Esophagus muscularis mucosa (tissue), 4 donors: ENCODE data around the gene PGAM5. TPM values are rescaled to one million over a fixed set of nuclear protein-coding genes. Genes with fewer than 3 reads are reported as not detected.

Experiments used
- DNase-seq: peaks from one replicate; pipeline ENCODE4 v3.0.0-alpha.2; 2017; ENCODE audit errors: extremely low spot score
- H3K27ac ChIP-seq, 4 donors: fragments of 200-600 bp; sonication (generic); replicated peaks in 1 of 4; 1 replicate in 3 of 4; 2 replicates in 1 of 4; pipeline ENCODE4 v1.5.1; 2016 to 2019; ENCODE audit warnings: mild to moderate bottlenecking in 1 of 4
- H3K27me3 ChIP-seq, 4 donors: fragments of 200-600 bp; sonication (generic); one replicate each; pipeline versions ENCODE4 v1.5.1 to v1.6.0; 2016 to 2019
- H3K36me3 ChIP-seq, 4 donors: fragments of 200-600 bp; sonication (generic); one replicate each; pipeline ENCODE4 v1.5.1; 2016 to 2019
- H3K4me1 ChIP-seq, 4 donors: fragments of 200-600 bp; sonication (generic); one replicate each; pipeline ENCODE4 v1.5.1; 2016 to 2019
- H3K4me3 ChIP-seq, 4 donors: fragments of 200-600 bp; sonication (generic); 1 replicate in 2 of 4; 2 replicates in 2 of 4; pipeline ENCODE4 v1.5.1; 2016 to 2019; ENCODE audit warnings: mild to moderate bottlenecking in 4 of 4, moderate library complexity in 1 of 4
- H3K9me3 ChIP-seq, 4 donors: fragments of 200-600 bp; sonication (generic); 1 replicate in 3 of 4; 2 replicates in 1 of 4; pipeline ENCODE4 v1.5.1; 2016 to 2019
- EP300 ChIP-seq: sonication (generic); formaldehyde crosslinking; IDR thresholded peaks from one replicate; pipeline ENCODE4 v1.6.1; 2017; ENCODE audit warnings: antibody characterized with exemption
- POLR2A ChIP-seq: fragments of 450-650 bp; IDR thresholded peaks from one replicate; pipeline ENCODE4 v1.6.1; 2017; ENCODE audit warnings: antibody characterized with exemption, moderate library complexity, mild to moderate bottlenecking, low read depth
- POLR2AphosphoS5 ChIP-seq, 2 donors: sonication (generic); formaldehyde crosslinking; IDR thresholded peaks; one replicate each; pipeline ENCODE4 v1.6.1; 2017; ENCODE audit warnings: antibody characterized with exemption in 2 of 2
- WGBS: methylation state at CpG from one replicate; pipeline ENCODE4 v1.1.5; 2018; 5-methylcytosine and 5-hydroxymethylcytosine counted together
- intact Hi-C: fragments of 100-400 bp; cut with DNase I; formaldehyde crosslinking; loops from one replicate; pipeline ENCODE4 v1.15.1; 2023
- total RNA-seq, 4 donors: library from RNA; depleted of rRNA; stranded (reverse); fragments of >200 nt; gene quantifications; one replicate each; pipeline versions ENCODE4 v1.1.0 to v1.2.1, GENCODE V29; 2016
- TF ChIP-seq, protein P1 (sequence below), 3 experiments: fragments of 200-600 bp in 2 of 3; fragments of 450-650 bp in 1 of 3; sonication (generic) in 2 of 3; IDR thresholded peaks; one replicate each; pipeline ENCODE4 v1.5.1; 2017 to 2019; ENCODE audit warnings: antibody characterized with exemption in 3 of 3, mild to moderate bottlenecking in 2 of 3, moderate library complexity in 1 of 3

Gene PGAM5
- total RNA-seq, 4 donors from 2014 or later, result 19.9 to 37.0 (median 26.9) TPM

DNA sequence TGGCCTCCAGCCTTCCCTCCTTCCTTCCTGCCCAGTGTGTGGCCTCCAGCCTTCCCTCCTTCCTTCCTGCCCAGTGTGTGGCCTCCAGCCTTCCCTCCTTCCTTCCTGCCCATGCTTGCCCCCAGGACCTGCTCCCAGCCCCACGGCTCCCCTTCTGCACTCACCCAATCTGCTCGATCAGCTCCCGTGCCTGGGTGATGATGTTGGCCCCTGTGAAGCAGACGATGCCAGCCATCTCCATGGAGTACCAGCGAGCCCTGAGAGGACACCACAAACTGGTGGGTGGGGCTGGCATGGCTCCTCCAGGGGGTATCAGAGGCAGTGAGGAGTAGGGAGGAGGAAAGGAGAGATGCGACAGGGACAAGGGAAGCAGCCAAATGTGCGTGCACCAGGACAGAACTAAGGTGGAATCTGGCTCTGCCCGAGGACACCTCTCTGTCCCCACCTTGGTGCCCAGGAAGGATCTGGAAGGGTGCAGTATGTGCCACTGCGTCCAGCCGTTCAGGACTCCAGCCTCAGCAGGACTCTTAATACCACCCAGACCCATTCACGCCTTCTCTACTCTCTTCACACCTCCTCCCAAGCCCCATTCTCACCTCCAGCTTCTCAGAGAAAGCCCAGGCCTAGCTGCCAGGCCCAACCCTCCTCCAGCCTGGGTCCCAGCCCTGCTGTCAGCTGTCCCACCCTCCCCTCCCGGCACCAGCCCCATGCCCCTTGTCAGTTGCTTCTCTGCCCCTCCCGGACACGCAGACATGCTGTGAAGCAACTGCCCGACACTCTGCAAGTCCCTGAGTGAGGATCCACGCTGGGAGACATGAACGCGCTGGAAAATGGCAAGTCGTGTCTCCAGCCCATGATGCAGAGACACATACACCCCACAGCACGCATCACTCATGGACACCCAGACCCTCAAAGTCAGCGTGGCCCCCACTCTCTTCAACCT lies 46.2 kb upstream of the PGAM5 start:
- WGBS, result 83% methylated on average over 20 of the region's 21 CpGs
- H3K36me3 ChIP-seq, result peaks cover 76 to 100% (median 99%) of the 10 kb centered on the region in 4 donors
- no peak for DNase-seq

DNA sequence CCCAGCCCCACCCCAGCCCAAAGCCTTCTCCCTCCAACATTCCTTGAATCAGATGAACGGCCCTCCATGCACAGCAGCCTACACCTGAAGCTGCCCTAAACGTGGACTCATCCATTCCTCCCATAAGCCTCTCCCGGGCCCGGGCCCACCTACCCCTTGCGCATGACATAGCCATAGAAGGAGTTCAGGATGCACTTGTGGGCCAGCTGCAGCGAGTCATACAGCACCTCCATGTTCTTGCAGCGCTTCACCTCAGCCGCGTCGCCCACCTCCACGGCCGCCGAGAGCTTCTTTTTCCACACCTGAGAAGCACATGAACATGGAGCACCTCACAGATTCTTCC lies 45.5 kb upstream of the PGAM5 start:
- intact Hi-C loops, result no loop called here
- Histone ChIP-seq H3K27me3 (no peaks in the 10 kb centered on the region), H3K4me1 (no peaks in the 10 kb centered on the region), H3K9me3 (no peaks in the 10 kb centered on the region), H3K4me3 (no peak overlapping the region), H3K27ac (no peak overlapping the region), H3K36me3 (peaks cover 78 to 100% (median 98%) of the 10 kb centered on the region in 4 donors)
- DNase-seq, result no peak
- TF ChIP-seq POLR2AphosphoS5 (IDR thresholded peaks at IDR 0.05) (no peak), EP300 (no peak), POLR2A (no peak)
- TF ChIP-seq, protein P1, sequence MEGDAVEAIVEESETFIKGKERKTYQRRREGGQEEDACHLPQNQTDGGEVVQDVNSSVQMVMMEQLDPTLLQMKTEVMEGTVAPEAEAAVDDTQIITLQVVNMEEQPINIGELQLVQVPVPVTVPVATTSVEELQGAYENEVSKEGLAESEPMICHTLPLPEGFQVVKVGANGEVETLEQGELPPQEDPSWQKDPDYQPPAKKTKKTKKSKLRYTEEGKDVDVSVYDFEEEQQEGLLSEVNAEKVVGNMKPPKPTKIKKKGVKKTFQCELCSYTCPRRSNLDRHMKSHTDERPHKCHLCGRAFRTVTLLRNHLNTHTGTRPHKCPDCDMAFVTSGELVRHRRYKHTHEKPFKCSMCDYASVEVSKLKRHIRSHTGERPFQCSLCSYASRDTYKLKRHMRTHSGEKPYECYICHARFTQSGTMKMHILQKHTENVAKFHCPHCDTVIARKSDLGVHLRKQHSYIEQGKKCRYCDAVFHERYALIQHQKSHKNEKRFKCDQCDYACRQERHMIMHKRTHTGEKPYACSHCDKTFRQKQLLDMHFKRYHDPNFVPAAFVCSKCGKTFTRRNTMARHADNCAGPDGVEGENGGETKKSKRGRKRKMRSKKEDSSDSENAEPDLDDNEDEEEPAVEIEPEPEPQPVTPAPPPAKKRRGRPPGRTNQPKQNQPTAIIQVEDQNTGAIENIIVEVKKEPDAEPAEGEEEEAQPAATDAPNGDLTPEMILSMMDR (IDR thresholded peaks at IDR 0.05), result no peak
- WGBS, result 95% methylated on average over 13 of the region's 13 CpGs

More for the DNA sequence above, 46.2 kb upstream of the PGAM5 start:
- no peaks in the 10 kb centered on the region for H3K4me1 ChIP-seq
- H3K9me3 ChIP-seq, result no peaks in the 10 kb centered on the region
- intact Hi-C loops, result no loop called here
- TF ChIP-seq EP300 (no peak), POLR2A (no peak), POLR2AphosphoS5 (IDR thresholded peaks at IDR 0.05) (no peak)
- TF ChIP-seq, protein P1 (IDR thresholded peaks at IDR 0.05), result no peak
- H3K4me3 ChIP-seq, result no peak overlapping the region
- no peak overlapping the region for H3K27ac ChIP-seq
- H3K27me3 ChIP-seq, result no peaks in the 10 kb centered on the region

DNA sequence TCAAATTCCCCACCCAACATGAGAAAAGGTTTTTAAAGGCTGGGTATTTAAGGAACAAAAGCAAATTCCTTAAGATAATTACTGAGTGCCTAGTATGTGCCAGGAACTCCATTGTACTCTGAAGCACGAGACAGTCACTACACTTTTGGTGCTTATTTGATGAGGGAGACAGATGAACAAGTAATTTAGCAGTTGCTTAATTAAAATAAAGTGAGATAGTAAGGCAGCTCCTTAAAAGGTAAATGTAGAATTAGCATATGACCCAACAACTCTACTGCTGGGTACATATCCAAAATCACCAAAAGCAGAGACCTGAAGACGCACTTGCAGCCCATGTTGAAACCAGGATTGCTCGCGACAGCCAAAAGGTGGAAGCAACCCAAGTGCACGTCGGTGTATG lies 44.8 kb upstream of the PGAM5 start:
- no peaks in the 10 kb centered on the region for H3K4me1 ChIP-seq
- no peak for DNase-seq
- H3K36me3 ChIP-seq, result peaks cover 76 to 100% (median 97%) of the 10 kb centered on the region in 4 donors
- no peaks in the 10 kb centered on the region for H3K9me3 ChIP-seq
- TF ChIP-seq EP300 (no peak), POLR2AphosphoS5 (IDR thresholded peaks at IDR 0.05) (no peak), POLR2A (no peak)
- TF ChIP-seq, protein P1 (IDR thresholded peaks at IDR 0.05), result no peak
- WGBS, result 96% methylated on average over 6 of the region's 6 CpGs
- intact Hi-C loops, result no loop called here
- no peak overlapping the region for H3K27ac ChIP-seq
- H3K4me3 ChIP-seq, result no peak overlapping the region
- no peaks in the 10 kb centered on the region for H3K27me3 ChIP-seq

DNA sequence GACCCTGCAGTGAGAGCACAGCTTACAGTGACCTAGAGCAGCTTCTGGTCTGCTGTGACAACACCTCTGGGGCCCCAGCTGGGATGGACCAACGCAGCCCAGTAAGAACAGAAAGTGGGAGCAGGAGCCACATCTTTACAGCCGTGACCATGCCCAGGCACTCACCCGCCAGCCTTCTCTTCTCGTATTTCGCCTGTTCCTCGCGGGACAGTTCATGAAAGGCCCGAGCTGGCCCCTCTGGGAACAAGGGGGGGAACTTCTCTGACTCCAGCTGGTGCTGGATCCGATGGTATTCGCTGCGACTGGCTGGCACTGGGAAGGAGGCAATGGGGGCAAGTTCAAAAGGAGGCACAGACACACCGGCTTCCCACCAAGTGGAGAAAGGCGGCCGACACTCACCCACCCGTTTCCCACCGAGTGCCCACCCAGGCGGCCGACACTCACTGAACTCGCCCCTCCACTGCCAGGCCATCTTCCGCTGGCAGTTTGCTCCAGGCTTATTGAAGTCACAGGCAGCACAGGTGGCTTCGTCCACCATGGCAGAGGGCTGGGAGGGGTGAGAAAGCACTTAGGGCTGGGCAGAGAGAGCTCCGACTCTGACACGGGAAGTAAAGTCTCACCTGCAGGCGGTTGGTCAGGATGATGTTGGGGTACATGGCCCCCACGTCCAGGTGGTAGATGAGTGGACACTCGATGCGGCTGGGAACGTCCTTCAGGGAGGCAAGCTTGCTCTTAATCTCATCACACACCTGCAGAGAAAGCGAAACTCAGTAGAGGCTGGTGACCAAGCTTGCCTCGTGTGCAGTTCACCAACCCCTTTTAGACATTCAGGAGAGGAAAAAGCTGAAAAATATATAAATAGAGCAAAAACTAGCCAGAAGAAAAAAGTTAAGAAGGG lies 42.2 kb upstream of the PGAM5 start:
- DNase-seq, result no peak
- H3K9me3 ChIP-seq, result no peaks in the 10 kb centered on the region
- H3K4me3 ChIP-seq, result no peak overlapping the region
- intact Hi-C loops, result no loop called here
- H3K4me1 ChIP-seq, result no peaks in the 10 kb centered on the region
- H3K27ac ChIP-seq, result no peak overlapping the region
- WGBS, result 95% methylated on average over 23 of the region's 30 CpGs
- TF ChIP-seq EP300 (no peak), POLR2AphosphoS5 (IDR thresholded peaks at IDR 0.05) (no peak), POLR2A (no peak)
- TF ChIP-seq, protein P1 (IDR thresholded peaks at IDR 0.05), result no peak
- H3K36me3 ChIP-seq, result peaks cover 75 to 100% (median 91%) of the 10 kb centered on the region in 4 donors
- no peaks in the 10 kb centered on the region for H3K27me3 ChIP-seq
